Panc1 (cell line): Measurements from ENCODE around the gene BIRC6.

ENCODE experiments used
- CTCF ChIP-seq: fragments of 450-650 bp; IDR thresholded peaks from 2 replicates; pipeline ENCODE4 v1.5.1; 2017; ENCODE audit warnings: mild to moderate bottlenecking
- POLR2AphosphoS5 ChIP-seq: IDR thresholded peaks from 2 replicates; pipeline ENCODE4 v1.6.1; 2012; ENCODE audit warnings: mild to moderate bottlenecking, low read depth, low read length, moderate library complexity
- REST ChIP-seq, 2 experiments: IDR thresholded peaks; 2 replicates each; pipeline ENCODE4 v1.6.1; 2011 to 2012; ENCODE audit warnings: low read depth in 2 of 2, control low read depth in 1 of 2, low read length in 1 of 2, mild to moderate bottlenecking in 1 of 2, moderate library complexity in 1 of 2; ENCODE audit not compliant: insufficient read depth in 1 of 2
- SIN3A ChIP-seq: IDR thresholded peaks from 2 replicates; pipeline ENCODE4 v1.6.1; 2012; ENCODE audit warnings: low read depth, mild to moderate bottlenecking, low read length, moderate library complexity, borderline replicate concordance; ENCODE audit not compliant: insufficient read depth

- no peak for TF ChIP-seq CTCF
- no peak for TF ChIP-seq POLR2AphosphoS5
- TF ChIP-seq SIN3A, result no peak
- TF ChIP-seq REST (IDR thresholded peaks at IDR 0.05; ENCODE audit: insufficient read depth in 1 of 2, low read depth in 2 of 2, low read length in 1 of 2), result no peak
These were observed 290.4 kb downstream of the BIRC6 start for GRCh38 chr2:32647180-32647651.
